IPS DF 19.7 (cell line): ENCODE data around the gene TSPAN3.

ENCODE experiments used
- DNase-seq: peaks from one replicate; pipeline ENCODE4 v3.0.0-alpha.2; 2013; ENCODE audit warnings: low read depth, low spot score

Gene TSPAN3

GRCh38 chr15:77084436-77084835, 13.5 kb upstream of the TSPAN3 start:
- DNase-seq, result no peak

- DNase-seq, result peak; percentile 86
Observed at GRCh38 chr15:77083381-77084160, 12.7 kb upstream of the TSPAN3 start.

DNA sequence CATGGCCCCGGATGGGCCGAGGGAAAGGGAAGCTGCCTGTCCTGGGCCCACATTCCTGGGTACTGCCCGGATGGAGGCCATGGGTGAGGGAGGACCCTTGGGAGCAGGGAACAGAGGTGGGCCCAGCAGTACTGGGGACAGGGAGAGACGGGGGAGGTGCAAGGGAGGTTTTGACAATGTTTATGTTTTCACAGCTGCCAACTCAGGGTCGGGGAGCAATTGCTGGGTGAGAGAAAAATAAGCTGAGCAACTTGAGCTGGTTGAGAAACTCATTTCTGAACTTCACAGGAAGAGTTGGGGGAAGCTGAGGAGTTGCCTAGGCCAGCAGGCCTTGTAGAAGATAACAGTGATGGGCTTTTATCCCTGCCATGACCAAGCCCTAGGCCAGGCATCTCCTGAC, 11.1 kb upstream of the TSPAN3 start:
- DNase-seq, result no peak

- no peak for DNase-seq
Observed at GRCh38 chr15:77076323-77076915, 5.5 kb upstream of the TSPAN3 start.

DNA sequence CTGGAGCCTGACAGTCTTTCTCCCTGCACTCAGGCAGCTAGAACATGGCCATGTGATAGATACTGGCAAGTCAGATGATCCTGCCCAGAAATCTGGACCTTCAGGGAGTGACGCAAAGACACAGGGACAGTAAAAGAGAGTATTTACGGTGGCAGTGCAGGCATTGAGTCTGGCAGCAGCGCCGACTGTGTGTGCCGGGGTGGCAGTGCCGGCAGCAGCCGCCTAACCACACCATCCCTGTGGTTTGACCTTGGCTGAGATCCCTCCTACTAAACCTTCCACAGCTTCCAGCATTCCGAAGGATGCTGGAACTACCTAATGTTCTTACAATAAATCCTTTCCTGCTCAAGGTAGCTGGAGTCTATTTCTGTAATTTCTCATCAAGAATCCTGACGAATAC, 4.6 kb upstream of the TSPAN3 start:
- DNase-seq, result no peak

GRCh38 chr15:77074350-77074749, 3.4 kb upstream of the TSPAN3 start:
- no peak for DNase-seq

GRCh38 chr15:77071305-77072223, 655 bp upstream of the TSPAN3 start:
- no peak for DNase-seq

DNA sequence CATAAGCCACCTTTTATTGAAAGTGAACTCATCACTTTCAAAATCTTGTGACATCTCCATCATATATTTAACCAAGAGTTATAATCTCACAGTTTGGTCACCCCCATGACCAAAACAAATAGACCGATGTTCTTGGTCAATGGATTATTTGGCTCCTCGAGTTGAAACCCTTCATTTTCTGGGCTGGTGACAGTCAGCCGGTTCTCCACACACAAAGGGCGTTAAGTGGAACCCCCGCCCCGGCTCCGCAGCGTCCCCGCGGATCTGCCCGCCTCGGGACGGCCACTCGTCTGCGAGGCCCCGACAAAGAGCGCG, 772 bp downstream of the TSPAN3 start:
- no peak for DNase-seq

GRCh38 chr15:77069521-77070121, 1.3 kb downstream of the TSPAN3 start:
- DNase-seq, result no peak

- DNase-seq, result no peak
Observed at GRCh38 chr15:77068633-77069032, 2.3 kb downstream of the TSPAN3 start.

DNA sequence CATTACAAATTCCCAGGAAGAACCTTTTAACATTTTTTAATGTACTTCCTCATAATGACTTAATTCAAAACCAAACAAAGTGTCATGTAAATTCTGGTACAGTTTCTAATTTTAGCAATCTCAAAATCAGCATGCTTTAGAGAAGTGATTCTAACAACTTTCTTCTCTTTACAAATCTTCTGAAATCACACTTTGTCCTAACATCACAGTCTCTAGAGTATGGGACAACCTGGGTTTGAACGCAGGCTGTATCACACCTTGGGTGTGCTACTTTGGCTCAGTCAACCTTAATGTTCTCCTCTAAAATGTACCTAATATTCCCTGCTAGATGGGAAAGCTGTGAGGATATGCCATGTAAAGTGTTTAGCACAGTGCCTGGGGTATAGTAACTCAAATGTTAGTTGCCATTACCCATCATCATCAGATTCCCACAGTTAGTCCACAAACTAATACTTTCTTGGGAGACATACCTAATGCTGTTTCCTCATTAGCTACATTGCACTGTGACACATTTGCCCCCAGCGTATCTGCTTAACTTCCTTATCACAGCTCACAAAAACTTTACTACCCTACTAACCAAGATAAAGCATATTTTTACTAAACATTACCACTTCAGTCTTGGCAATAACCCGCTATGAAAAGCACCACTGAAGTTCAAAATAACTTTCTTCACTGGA, 3.1 kb downstream of the TSPAN3 start:
- DNase-seq, result no peak

GRCh38 chr15:77066971-77067690, 3.8 kb downstream of the TSPAN3 start:
- DNase-seq, result no peak

- no peak for DNase-seq
Observed at GRCh38 chr15:77064539-77065308, 6.2 kb downstream of the TSPAN3 start.

DNA sequence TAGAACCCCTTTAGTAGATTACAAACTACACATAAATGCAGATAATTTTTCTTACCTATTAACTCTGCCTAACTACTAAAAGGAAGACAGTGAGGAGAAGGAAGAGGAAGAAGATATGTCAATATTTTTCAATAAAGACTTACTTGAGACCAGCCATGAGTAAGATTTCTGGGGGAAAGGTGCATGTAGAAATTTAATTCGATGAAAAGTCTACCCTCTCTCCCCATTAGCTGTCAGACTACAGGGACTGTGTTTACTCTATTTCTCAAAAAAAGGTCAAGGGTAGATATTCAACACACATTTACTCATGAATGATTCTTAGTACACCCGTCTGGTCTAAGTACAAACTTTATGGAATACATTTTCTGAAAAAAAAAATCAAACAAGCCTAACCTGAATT, 6.8 kb downstream of the TSPAN3 start:
- no peak for DNase-seq

- no peak for DNase-seq
Observed at GRCh38 chr15:77063249-77063648, 7.7 kb downstream of the TSPAN3 start.

DNA sequence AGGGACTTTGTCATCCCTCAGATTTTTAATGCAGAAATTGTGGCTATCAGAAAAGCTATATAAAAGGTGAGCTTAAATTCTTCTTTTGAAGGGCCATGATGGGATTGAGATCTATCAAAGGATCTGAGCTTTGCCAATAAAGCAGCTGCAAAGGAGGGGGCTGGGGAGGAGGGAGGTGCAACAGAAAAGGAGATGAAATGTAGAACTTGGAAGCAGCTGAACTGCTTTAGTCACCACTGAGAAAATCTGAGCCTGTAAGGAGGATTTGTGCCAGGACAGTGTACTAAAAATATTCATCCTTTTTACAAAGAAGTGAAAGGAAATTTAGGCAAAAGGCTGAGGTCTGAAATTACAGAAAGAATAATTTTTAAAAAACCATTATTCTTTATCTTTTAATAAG, 10.4 kb downstream of the TSPAN3 start:
- no peak for DNase-seq

- DNase-seq, result no peak
Observed at GRCh38 chr15:77059786-77060361, 11.0 kb downstream of the TSPAN3 start.

- DNase-seq, result no peak
Observed at GRCh38 chr15:77058468-77058867, 12.4 kb downstream of the TSPAN3 start.

DNA sequence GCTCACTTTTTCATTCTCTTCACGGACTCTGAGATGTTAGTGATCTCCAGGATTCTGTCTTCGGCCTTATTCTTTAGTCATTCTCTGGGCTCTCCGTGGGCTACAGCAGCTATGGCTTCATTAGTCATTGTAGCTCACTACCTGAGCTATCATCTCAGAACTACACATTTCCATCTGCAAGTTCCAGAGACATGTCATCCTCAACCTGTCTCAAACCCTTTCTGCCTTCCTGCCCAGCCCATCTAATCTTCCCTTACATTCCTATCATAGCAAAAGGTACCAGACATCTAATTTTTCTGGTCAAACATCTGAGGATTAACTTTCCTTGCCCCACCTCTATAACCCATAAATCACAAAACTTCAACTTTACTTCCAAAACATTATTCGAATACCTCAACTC, 13.2 kb downstream of the TSPAN3 start:
- no peak for DNase-seq

- DNase-seq, result no peak
Observed at GRCh38 chr15:77057072-77057471, 13.8 kb downstream of the TSPAN3 start.
